HCT116 (cell line): ENCODE data around the gene C2orf81. TPM values are rescaled to one million over a fixed set of nuclear protein-coding genes. Genes with fewer than 3 reads are reported as not detected.

Experiments
- ATAC-seq: fragments of 200-7000 bp; cut with Tn5 transposase; 2 replicates; pipeline ENCODE4 v1.9.1; 2020; ENCODE audit warnings: mild to moderate bottlenecking, moderate library complexity
- BruUV-seq: library from RNA; stranded (reverse); fragments of 400-500 nt; replicated peaks from 2 replicates; lab custom pipeline; 2021; lab: Mats Ljungman, UMichigan
- CTCF ChIA-PET: fragments of 300-600 bp; sonication (Branson Sonifier 250); formaldehyde crosslinking; loops from one replicate; lab custom pipeline; 2021; ENCODE audit warnings: antibody characterized with exemption; lab: Charles Lee
- POLR2A ChIA-PET: fragments of 300-600, 350-600 bp; sonication (Branson Sonifier 250); formaldehyde crosslinking; loops from one replicate; lab custom pipeline; 2021; ENCODE audit warnings: antibody characterized with exemption; lab: Charles Lee
- RAD21 ChIA-PET, 2 experiments: fragments of 300-600 bp; sonication (Branson Sonifier 250); formaldehyde crosslinking; loops; one replicate each; lab custom pipeline; 2023; ENCODE audit warnings: low total read pairs in 2 of 2; ENCODE audit not compliant: uncharacterized antibody in 2 of 2, unreplicated experiment in 2 of 2, low non-redundant PET in 1 of 2; lab: Charles Lee
- DNase-seq: peaks from one replicate; pipeline ENCODE4 v3.0.0-alpha.2; 2010; ENCODE audit warnings: low read depth, low spot score
- H2AFZ ChIP-seq: fragments of 200-600 bp; shearing (Covaris generic), sonication (generic); 2 replicates; pipeline ENCODE4 v1.6.1; 2017; ENCODE audit warnings: low read depth, mixed run types, mixed read lengths, antibody characterized with exemption, low read length; ENCODE audit not compliant: poor library complexity, severe bottlenecking
- H3K27ac ChIP-seq: 2 replicates; pipeline ENCODE4 v1.5.1; 2012; ENCODE audit warnings: low read depth, low read length
- H3K27me3 ChIP-seq: fragments of 200-600 bp; sonication (generic); 2 replicates; pipeline ENCODE4 v1.6.1; 2016; ENCODE audit warnings: mixed run types, low read length, mixed read lengths; ENCODE audit not compliant: insufficient read depth
- H3K36me3 ChIP-seq, 2 experiments: fragments of 200-500 bp in 1 of 2; fragments of 200-600 bp in 1 of 2; sonication (Bioruptor generic) in 1 of 2; sonication (generic) in 1 of 2; 2 replicates each; pipeline versions ENCODE4 v1.5.1 to v1.6.1; 2014 to 2016; ENCODE audit warnings: low read length in 2 of 2, inconsistent platforms in 1 of 2, mixed read lengths in 1 of 2, mixed run types in 1 of 2; ENCODE audit not compliant: insufficient read depth in 2 of 2, control insufficient read depth in 1 of 2
- H3K4me1 ChIP-seq, 2 experiments: fragments of 200-600 bp in 1 of 2; sonication (generic) in 1 of 2; 2 replicates each; pipeline versions ENCODE4 v1.5.1 to v1.6.1; 2012 to 2017; ENCODE audit warnings: low read length in 2 of 2, inconsistent platforms in 1 of 2, mild to moderate bottlenecking in 1 of 2, mixed read lengths in 1 of 2, mixed run types in 1 of 2, moderate library complexity in 1 of 2; ENCODE audit not compliant: insufficient read depth in 2 of 2, control insufficient read depth in 1 of 2
- H3K4me2 ChIP-seq: fragments of 200-600 bp; sonication (generic); 2 replicates; pipeline ENCODE4 v1.6.1; 2017; ENCODE audit warnings: mixed run types, low read length, mixed read lengths
- H3K4me3 ChIP-seq, 2 experiments: fragments of 200-600 bp in 1 of 2; sonication (generic) in 1 of 2; replicated peaks in 1 of 2; 2 replicates each; pipeline ENCODE4 v1.5.1; 2011 to 2016; ENCODE audit warnings: low read length in 2 of 2, control low read depth in 1 of 2, low read depth in 1 of 2, mild to moderate bottlenecking in 1 of 2, mixed read lengths in 1 of 2, mixed run types in 1 of 2
- H3K79me2 ChIP-seq: fragments of 200-600 bp; sonication (generic); 2 replicates; pipeline ENCODE4 v1.6.1; 2017; ENCODE audit warnings: mild to moderate bottlenecking, mixed run types, low read length, moderate library complexity, mixed read lengths; ENCODE audit not compliant: insufficient read depth
- H3K9ac ChIP-seq: fragments of 200-600 bp; sonication (generic); 2 replicates; pipeline ENCODE4 v1.6.1; 2016; ENCODE audit warnings: low read length, mixed read lengths
- H3K9me2 ChIP-seq: fragments of 200-600 bp; sonication (generic), shearing (Covaris generic); 2 replicates; pipeline ENCODE4 v1.6.1; 2017; ENCODE audit warnings: mixed run types, mild to moderate bottlenecking, moderate library complexity; ENCODE audit not compliant: insufficient read depth
- H3K9me3 ChIP-seq, 2 experiments: fragments of 200-500 bp in 1 of 2; fragments of 200-600 bp in 1 of 2; sonication (Bioruptor generic) in 1 of 2; sonication (generic) in 1 of 2; 2 replicates each; pipeline ENCODE4 v1.6.1; 2014 to 2017; ENCODE audit warnings: low read length in 2 of 2, mixed read lengths in 2 of 2, inconsistent platforms in 1 of 2, low read depth in 1 of 2, mild to moderate bottlenecking in 1 of 2, mixed run types in 1 of 2, moderate library complexity in 1 of 2; ENCODE audit not compliant: control insufficient read depth in 1 of 2, insufficient read depth in 1 of 2
- H4K20me1 ChIP-seq: fragments of 200-600 bp; sonication (generic), shearing (Covaris generic); 2 replicates; pipeline ENCODE4 v1.6.1; 2017; ENCODE audit warnings: mixed run types, mild to moderate bottlenecking, moderate library complexity; ENCODE audit not compliant: insufficient read depth
- CEBPB ChIP-seq: IDR thresholded peaks from 2 replicates; pipeline ENCODE4 v1.6.1; 2012; ENCODE audit warnings: low read depth
- CTCF ChIP-seq, 3 experiments: fragments of 200-600 bp in 1 of 3; sonication (generic) in 1 of 3; IDR thresholded peaks in 2 of 3; conservative IDR thresholded peaks in 1 of 3; 2 replicates each; pipeline ENCODE4 v1.5.1; 2012 to 2017; ENCODE audit warnings: low read depth in 2 of 3, low read length in 2 of 3, antibody characterized with exemption in 1 of 3, borderline replicate concordance in 1 of 3, control low read depth in 1 of 3, mild to moderate bottlenecking in 1 of 3, mixed read lengths in 1 of 3, mixed run types in 1 of 3, moderate library complexity in 1 of 3; ENCODE audit not compliant: insufficient read depth in 1 of 3
- ELF1 ChIP-seq: IDR thresholded peaks from 2 replicates; pipeline ENCODE4 v1.6.1; 2012; ENCODE audit warnings: low read depth, borderline replicate concordance
- EZH2 ChIP-seq: fragments of 200-600 bp; sonication (generic); IDR thresholded peaks from 2 replicates; pipeline ENCODE4 v1.6.1; 2017; ENCODE audit warnings: antibody characterized with exemption, mixed run types
- FOSL1 ChIP-seq: IDR thresholded peaks from 2 replicates; pipeline ENCODE4 v1.6.1; 2012; ENCODE audit warnings: low read depth
- JUND ChIP-seq: IDR thresholded peaks from 2 replicates; pipeline ENCODE4 v1.6.1; 2012
- MAX ChIP-seq: IDR thresholded peaks from 2 replicates; pipeline ENCODE4 v1.6.1; 2012
- RAD21 ChIP-seq: IDR thresholded peaks from 2 replicates; pipeline ENCODE4 v1.6.1; 2012; ENCODE audit warnings: low read depth, mild to moderate bottlenecking
- REST ChIP-seq: IDR thresholded peaks from 2 replicates; pipeline ENCODE4 v1.6.1; 2012; ENCODE audit warnings: low read depth
- TCF7L2 ChIP-seq: IDR thresholded peaks from 2 replicates; pipeline ENCODE4 v1.7.0; 2011; ENCODE audit warnings: borderline replicate concordance, inconsistent platforms; ENCODE audit not compliant: insufficient read depth, insufficient read length; ENCODE audit errors: extremely low read depth
- ZNF274 ChIP-seq: fragments of 200-500 bp; sonication (Bioruptor generic); IDR thresholded peaks from 2 replicates; pipeline ENCODE4 v1.6.1; 2014; ENCODE audit warnings: mild to moderate bottlenecking, low read depth, low read length, inconsistent platforms
- intact Hi-C: fragments of 100-400 bp; cut with micrococcal nuclease; formaldehyde crosslinking; loops from 2 replicates; pipeline ENCODE4 v1.10.0; 2022
- total RNA-seq: library from RNA; stranded (reverse); gene quantifications from one replicate; pipeline ENCODE4 v1.2.1, GENCODE V29; 2021; ENCODE audit not compliant: unreplicated experiment

The C2orf81 gene
- total RNA-seq, 1 experiment from 2014 or later: 6.5 TPM

DNA sequence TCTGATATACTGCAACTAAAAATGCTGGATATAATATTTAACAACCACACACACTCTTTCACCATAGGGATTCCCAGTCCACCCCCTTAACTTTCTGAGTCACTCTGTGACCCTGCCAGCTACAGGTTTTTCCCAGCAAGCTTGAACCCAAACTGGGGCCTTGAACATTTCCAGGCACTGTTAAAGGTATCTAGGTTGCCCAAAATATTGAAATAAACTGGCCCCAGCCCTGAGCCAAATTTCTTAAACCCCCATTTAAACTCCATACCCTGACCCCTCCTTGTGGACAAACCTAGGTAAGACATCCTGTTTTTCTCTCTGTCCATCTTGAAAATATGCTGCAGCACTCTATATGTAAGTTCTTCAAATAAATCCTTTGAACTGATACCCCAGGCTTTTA is 21.6 kb downstream of the C2orf81 start:
- Histone ChIP-seq H2AFZ (peak overlapping the region; percentile 96), H3K4me3 (no peak overlapping the region), H3K79me2 (no peaks in the 10 kb centered on the region), H3K4me1 (peaks cover 0 to 5% of the 10 kb centered on the region in 2 experiments; a peak in 1 of 4 replicates), H3K27ac (no peak overlapping the region)
- no TSS peak for BruUV-seq
- TF ChIP-seq CEBPB: no peak
- peak; percentile 69 for TF ChIP-seq RAD21
- peak; percentile 63 to 72 (median 72) for TF ChIP-seq CTCF (IDR thresholded peaks at IDR 0.05 in 2 of 3, conservative IDR thresholded peaks at IDR 0.05 in 1 of 3; ENCODE audit: borderline replicate concordance in 1 of 3, insufficient read depth in 1 of 3, low read depth in 2 of 3, low read length in 2 of 3)
- TF ChIP-seq, all 23 proteins: peak for 2
- Histone ChIP-seq H3K4me2 (0 out of 2 replicates have a peak overlapping the region, but pooled peaks have one; percentile 11), H3K9ac (no peak overlapping the region), H3K9me2 (no peaks in the 10 kb centered on the region), H3K36me3 (no peaks in the 10 kb centered on the region), H4K20me1 (no peaks in the 10 kb centered on the region), H3K27me3 (no peaks in the 10 kb centered on the region), H3K9me3 (no peaks in the 10 kb centered on the region)
- ATAC-seq (peak; percentile 92), DNase-seq (peak; percentile 51)
- CTCF ChIA-PET: interaction anchor here (1.3 to 1.4 kb wide), 2 partner anchors 9 to 576 kb away, joined by 4 to 7 read pairs; no protein-coding TSS in a partner anchor
- RAD21 ChIA-PET: no interaction called here
- POLR2A ChIA-PET: no interaction called here
- intact Hi-C loops: loop anchor here (5.0 kb wide), 1 partner anchor 147 kb away; no protein-coding TSS in a partner anchor

DNA sequence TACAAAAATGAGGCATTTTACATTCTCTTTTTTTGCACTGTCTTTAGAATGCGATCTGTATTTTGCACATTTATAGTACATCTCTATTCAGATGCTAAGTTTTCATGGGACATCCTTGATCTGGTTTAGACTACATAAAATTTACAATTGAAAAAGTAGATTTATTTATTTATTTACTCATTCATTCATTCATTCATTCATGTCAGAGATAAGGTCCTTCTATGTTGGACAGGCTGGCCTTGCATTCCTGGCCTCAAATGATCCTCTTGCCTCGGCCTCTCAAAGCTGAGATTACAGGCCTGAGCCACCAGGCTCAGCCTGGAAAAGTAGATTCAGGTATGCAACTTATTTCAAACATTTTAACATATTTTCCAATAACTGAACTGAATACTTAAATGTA is 25.3 kb downstream of the C2orf81 start:
- Histone ChIP-seq H3K79me2 (peaks cover 3% of the 10 kb centered on the region), H3K4me3 (no peak overlapping the region), H3K9me2 (no peaks in the 10 kb centered on the region), H3K36me3 (no peaks in the 10 kb centered on the region), H3K9me3 (no peaks in the 10 kb centered on the region), H4K20me1 (no peaks in the 10 kb centered on the region), H3K4me2 (no peak overlapping the region), H3K27me3 (no peaks in the 10 kb centered on the region), H2AFZ (no peak overlapping the region), H3K4me1 (peaks cover 0 to 13% of the 10 kb centered on the region in 2 experiments; a peak in 2 of 4 replicates), H3K27ac (no peak overlapping the region), H3K9ac (no peak overlapping the region)
- ATAC-seq (no peak), DNase-seq (no peak)
- ChIA-PET CTCF (no interaction called here), RAD21 (no interaction called here), POLR2A (no interaction called here)
- no TSS peak for BruUV-seq
- intact Hi-C loops: no loop called here
- TF ChIP-seq REST (no peak), ELF1 (no peak), CTCF (IDR thresholded peaks at IDR 0.05 in 2 of 3, conservative IDR thresholded peaks at IDR 0.05 in 1 of 3; ENCODE audit: borderline replicate concordance in 1 of 3, insufficient read depth in 1 of 3, low read depth in 2 of 3, low read length in 2 of 3) (no peak), ZNF274 (no peak), RAD21 (no peak), JUND (no peak), FOSL1 (no peak), EZH2 (no peak), TCF7L2 (no peak), MAX (no peak)
